GM12878 (cell line): ENCODE data around the gene MAP1LC3B. TPM values are rescaled to one million over a fixed set of nuclear protein-coding genes. Genes with fewer than 3 reads are reported as not detected.

ENCODE experiments used
- ATAC-seq: fragments of 200-7000 bp; cut with Tn5 transposase; 3 replicates; pipeline ENCODE4 v1.9.1; 2020; ENCODE audit warnings: mild to moderate bottlenecking, moderate library complexity
- BruUV-seq: library from RNA; stranded (reverse); fragments of 400-500 nt; replicated peaks from 2 replicates; lab custom pipeline; 2021; lab: Mats Ljungman, UMichigan
- CTCF ChIA-PET: fragments of 300-600 bp; sonication (Branson Sonifier 250); formaldehyde crosslinking; extraction: SDS; loops from one replicate; lab custom pipeline; 2021; ENCODE audit warnings: inconsistent platforms; lab: Yijun Ruan, JAX
- POLR2A ChIA-PET: fragments of 350-600 bp; formaldehyde crosslinking; extraction: SDS; loops from one replicate; lab custom pipeline; 2021; ENCODE audit warnings: inconsistent platforms; lab: Charles Lee
- RAD21 ChIA-PET: fragments of 300-600 bp; sonication (Branson Sonifier 250); formaldehyde crosslinking; loops from one replicate; lab custom pipeline; 2023; ENCODE audit warnings: antibody characterized with exemption; ENCODE audit not compliant: unreplicated experiment; lab: Charles Lee
- SMC1A ChIA-PET: fragments of 300-600 bp; sonication (Branson Sonifier 250); formaldehyde crosslinking; loops from one replicate; lab custom pipeline; 2023; ENCODE audit not compliant: unreplicated experiment, uncharacterized antibody; lab: Charles Lee
- DNase-seq: peaks from one replicate; pipeline ENCODE4 v3.0.0-alpha.2; 2011; ENCODE audit warnings: low read depth, low spot score
- FAIRE-seq: peaks from 3 replicates; lab custom pipeline; 2011; peaks lifted over from hg19 to GRCh38; lab: Jason Lieb, UNC
- H2AFZ ChIP-seq: 2 replicates; pipeline ENCODE4 v1.6.0; 2011; ENCODE audit warnings: low read depth, low read length, control low read depth; ENCODE audit not compliant: control insufficient read depth
- H3K27ac ChIP-seq: 2 replicates; pipeline ENCODE4 v1.5.1; 2011; ENCODE audit warnings: control low read depth; ENCODE audit not compliant: control insufficient read depth, insufficient read depth
- H3K27me3 ChIP-seq, 2 experiments: replicated peaks in 1 of 2; 2 replicates each; pipeline versions ENCODE4 v1.6.0 to v1.6.1; 2011; ENCODE audit warnings: low read length in 1 of 2; ENCODE audit not compliant: control insufficient read depth in 2 of 2, insufficient read depth in 2 of 2
- H3K36me3 ChIP-seq, 2 experiments: 2 replicates each; pipeline ENCODE4 v1.5.1; 2011; ENCODE audit warnings: low read length in 1 of 2; ENCODE audit not compliant: control insufficient read depth in 2 of 2, insufficient read depth in 2 of 2
- H3K4me1 ChIP-seq: 2 replicates; pipeline ENCODE4 v1.6.1; 2011; ENCODE audit warnings: mild to moderate bottlenecking, low read length, moderate library complexity, mixed read lengths; ENCODE audit not compliant: control insufficient read depth, insufficient read depth
- H3K4me2 ChIP-seq: 2 replicates; pipeline ENCODE4 v1.6.0; 2011; ENCODE audit warnings: control low read depth; ENCODE audit not compliant: control insufficient read depth, insufficient read depth
- H3K4me3 ChIP-seq: fragments of 200-600 bp; sonication (generic); 2 replicates; pipeline ENCODE4 v1.5.1; 2016
- H3K79me2 ChIP-seq: 2 replicates; pipeline ENCODE4 v1.6.0; 2011; ENCODE audit warnings: low read length; ENCODE audit not compliant: control insufficient read depth, insufficient read depth
- H3K9ac ChIP-seq: 2 replicates; pipeline ENCODE4 v1.8.0; 2011; ENCODE audit warnings: low read length, control low read depth, mixed read lengths; ENCODE audit not compliant: control insufficient read depth, insufficient read depth
- H3K9me3 ChIP-seq: replicated peaks from 3 replicates; pipeline ENCODE4 v1.5.1; 2011; ENCODE audit warnings: mild to moderate bottlenecking, low read length; ENCODE audit not compliant: control insufficient read depth, insufficient read depth
- H4K20me1 ChIP-seq: 2 replicates; pipeline ENCODE4 v1.6.0; 2011; ENCODE audit not compliant: control insufficient read depth, insufficient read depth
- ATF7 ChIP-seq: fragments of 450-650 bp; IDR thresholded peaks from 2 replicates; pipeline ENCODE4 v1.6.1; 2016; ENCODE audit warnings: low read depth, mild to moderate bottlenecking
- FOXK2 ChIP-seq: fragments of 450-650 bp; IDR thresholded peaks from 2 replicates; pipeline ENCODE4 v1.6.1; 2017; ENCODE audit warnings: mild to moderate bottlenecking, moderate library complexity
- HDAC2 ChIP-seq: fragments of 200-600 bp; sonication (generic); IDR thresholded peaks from 2 replicates; pipeline ENCODE4 v1.6.1; 2017
- IKZF2 ChIP-seq, 2 experiments: fragments of 450-650 bp; IDR thresholded peaks; 2 replicates each; pipeline ENCODE4 v1.6.1; 2017; ENCODE audit warnings: mild to moderate bottlenecking in 2 of 2, moderate library complexity in 2 of 2
- NBN ChIP-seq: fragments of 450-650 bp; IDR thresholded peaks from 2 replicates; pipeline ENCODE4 v1.6.1; 2016
- NR2F1 ChIP-seq: fragments of 450-650 bp; conservative IDR thresholded peaks from 2 replicates; pipeline ENCODE4 v1.6.1; 2017; ENCODE audit warnings: mild to moderate bottlenecking
- RCOR1 ChIP-seq: conservative IDR thresholded peaks from 2 replicates; pipeline ENCODE4 v1.6.1; 2012; ENCODE audit warnings: low read depth, low read length, improper control_type of control experiment
- RELA ChIP-seq: fragments of 450-650 bp; IDR thresholded peaks from 2 replicates; pipeline ENCODE4 v1.8.0; 2014; ENCODE audit warnings: borderline replicate concordance; ENCODE audit not compliant: partially characterized antibody
- RUNX3 ChIP-seq: IDR thresholded peaks from 2 replicates; pipeline ENCODE4 v1.6.1; 2012; ENCODE audit warnings: low read length, inconsistent platforms
- SIN3A ChIP-seq: IDR thresholded peaks from 2 replicates; pipeline ENCODE4 v1.6.1; 2012; ENCODE audit warnings: low read depth, low read length, improper control_type of control experiment
- SIX5 ChIP-seq: IDR thresholded peaks from 2 replicates; pipeline ENCODE4 v1.6.1; 2011; ENCODE audit warnings: mild to moderate bottlenecking, low read depth, low read length, moderate library complexity; ENCODE audit not compliant: severe bottlenecking
- SMAD5 ChIP-seq: IDR thresholded peaks from 2 replicates; pipeline ENCODE4 v1.6.1; 2016; ENCODE audit warnings: antibody characterized with exemption, low read depth
- ZNF384 ChIP-seq: IDR thresholded peaks from 2 replicates; pipeline ENCODE4 v1.6.1; 2012; ENCODE audit warnings: low read depth, mild to moderate bottlenecking, low read length, improper control_type of control experiment, borderline replicate concordance
- WGBS: methylation state at CpG from one replicate; pipeline ENCODE4 v1.1.6; 2016; ENCODE audit warnings: low lambda C conversion rate; ENCODE audit not compliant: insufficient replicate concordance, insufficient coverage; ENCODE audit errors: missing lambda C conversion rate; 5-methylcytosine and 5-hydroxymethylcytosine counted together
- in situ Hi-C: fragments of 300-500 bp; cut with MboI; formaldehyde crosslinking; loops from 9 replicates; pipeline ENCODE4 v1.14.3; 2018; ENCODE audit warnings: mixed read lengths
- intact Hi-C: fragments of 100-400 bp; cut with micrococcal nuclease; formaldehyde crosslinking; loops from one replicate; pipeline ENCODE4 v1.14.2; 2022; ENCODE audit not compliant: unreplicated experiment
- polyA plus RNA-seq, 11 experiments: library from polyadenylated mRNA; depleted of rRNA in 4 of 11; unstranded in 6 of 11; stranded (reverse) in 5 of 11; fragments of >200 nt; fragmentation: Nextera tagmentation in 4 of 11; fragmentation: Illumina TruSeq in 1 of 11; extraction: Ambion mirVana in 4 of 11; extraction: Trizol in 1 of 11; gene quantifications; 1 replicate in 1 of 11; 2 replicates in 10 of 11; pipeline versions ENCODE4 v1.2.1 to v1.2.3, GENCODE V29; 2011 to 2016; ENCODE audit warnings: inconsistent platforms in 2 of 11, missing spikeins in 2 of 11, low read depth in 1 of 11
- total RNA-seq, 4 experiments: library from RNA; depleted of rRNA in 3 of 4; stranded (reverse); fragments of >200 nt in 3 of 4; fragmentation: Illumina TruSeq in 1 of 4; extraction: Trizol in 1 of 4; gene quantifications; 2 replicates each; pipeline versions ENCODE4 v1.2.1 to v1.2.3, GENCODE V29; 2013 to 2021
- TF ChIP-seq, protein P1 (sequence below): fragments of 450-650 bp; IDR thresholded peaks from 2 replicates; pipeline ENCODE4 v1.6.1; 2014; ENCODE audit warnings: mild to moderate bottlenecking
- TF ChIP-seq, protein P2 (sequence below): fragments of 450-650 bp; IDR thresholded peaks from 2 replicates; pipeline ENCODE4 v1.6.1; 2017; ENCODE audit warnings: low read depth, mild to moderate bottlenecking, moderate library complexity
- TF ChIP-seq, protein P3 (sequence below): fragments of 450-650 bp; formaldehyde crosslinking; IDR thresholded peaks from 2 replicates; pipeline ENCODE4 v1.4.0; 2020; ENCODE audit warnings: mild to moderate bottlenecking, moderate library complexity
- TF ChIP-seq, protein P4 (sequence below): IDR thresholded peaks from 2 replicates; pipeline ENCODE4 v1.6.1; 2012; ENCODE audit warnings: low read depth, low read length, improper control_type of control experiment

Gene MAP1LC3B
- total and polyA plus RNA-seq, 10 of the 15 experiments (the other 5 are each of a cell fraction or from before 2014, with no cell fraction given): 6.1 to 42.8 (median 13.7) TPM

- Histone ChIP-seq H3K36me3 (no peaks in the 10 kb centered on the region), H3K9ac (peak overlapping the region; percentile 74), H3K9me3 (no peaks in the 10 kb centered on the region), H3K4me3 (peak overlapping the region; percentile 77), H3K79me2 (peaks cover 3% of the 10 kb centered on the region), H4K20me1 (peaks cover 9% of the 10 kb centered on the region; the same call in 1 of the 2 replicates), H2AFZ (no peak overlapping the region), H3K27me3 (no peaks in the 10 kb centered on the region), H3K4me1 (peaks cover 9% of the 10 kb centered on the region), H3K27ac (peak overlapping the region; percentile 54; the same call in 1 of the 2 replicates), H3K4me2 (peak overlapping the region; percentile 98)
- whole genome bisulfite sequencing: 2% methylated on average over 46 of the region's 53 CpGs
- BruUV-seq: no TSS peak
- SMC1A ChIA-PET: interaction anchor here (0.5 to 2.6 kb wide), 4 partner anchors 9 to 76 kb away, joined by 3 to 8 read pairs (median 6); partner anchors contain the start of gene C16orf95
- intact Hi-C loops: loop anchor here (1.0 to 5.0 kb wide), 2 partner anchors 242 to 374 kb away; partner anchors contain the start of gene KLHDC4
- POLR2A ChIA-PET: interaction anchor here (0.9 to 5.5 kb wide), 3 partner anchors 10 to 76 kb away, joined by 3 to 36 read pairs (median 3); partner anchors contain the start of genes C16orf95 and FBXO31
- CTCF ChIA-PET: interaction anchor here (0.6 to 2.7 kb wide), 6 partner anchors 10 to 244 kb away, joined by 3 to 40 read pairs (median 6); partner anchors contain the start of genes C16orf95 and FBXO31
- RAD21 ChIA-PET: interaction anchor here (0.6 to 2.4 kb wide), 2 partner anchors 375 to 384 kb away, joined by 3 to 5 read pairs; no protein-coding TSS in a partner anchor
- FAIRE-seq (no peak), DNase-seq (no peak), ATAC-seq (no peak)
- in situ Hi-C loops: loop anchor here (10.0 kb wide), 1 partner anchor 838 kb away; the partner anchor contains the start of gene MTHFSD
- TF ChIP-seq SIX5: no peak
- TF ChIP-seq, protein P1, sequence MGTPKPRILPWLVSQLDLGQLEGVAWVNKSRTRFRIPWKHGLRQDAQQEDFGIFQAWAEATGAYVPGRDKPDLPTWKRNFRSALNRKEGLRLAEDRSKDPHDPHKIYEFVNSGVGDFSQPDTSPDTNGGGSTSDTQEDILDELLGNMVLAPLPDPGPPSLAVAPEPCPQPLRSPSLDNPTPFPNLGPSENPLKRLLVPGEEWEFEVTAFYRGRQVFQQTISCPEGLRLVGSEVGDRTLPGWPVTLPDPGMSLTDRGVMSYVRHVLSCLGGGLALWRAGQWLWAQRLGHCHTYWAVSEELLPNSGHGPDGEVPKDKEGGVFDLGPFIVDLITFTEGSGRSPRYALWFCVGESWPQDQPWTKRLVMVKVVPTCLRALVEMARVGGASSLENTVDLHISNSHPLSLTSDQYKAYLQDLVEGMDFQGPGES: no peak
- TF ChIP-seq SIN3A: peak; percentile 74; the same call in 1 of the 2 replicates
- TF ChIP-seq, protein P2, sequence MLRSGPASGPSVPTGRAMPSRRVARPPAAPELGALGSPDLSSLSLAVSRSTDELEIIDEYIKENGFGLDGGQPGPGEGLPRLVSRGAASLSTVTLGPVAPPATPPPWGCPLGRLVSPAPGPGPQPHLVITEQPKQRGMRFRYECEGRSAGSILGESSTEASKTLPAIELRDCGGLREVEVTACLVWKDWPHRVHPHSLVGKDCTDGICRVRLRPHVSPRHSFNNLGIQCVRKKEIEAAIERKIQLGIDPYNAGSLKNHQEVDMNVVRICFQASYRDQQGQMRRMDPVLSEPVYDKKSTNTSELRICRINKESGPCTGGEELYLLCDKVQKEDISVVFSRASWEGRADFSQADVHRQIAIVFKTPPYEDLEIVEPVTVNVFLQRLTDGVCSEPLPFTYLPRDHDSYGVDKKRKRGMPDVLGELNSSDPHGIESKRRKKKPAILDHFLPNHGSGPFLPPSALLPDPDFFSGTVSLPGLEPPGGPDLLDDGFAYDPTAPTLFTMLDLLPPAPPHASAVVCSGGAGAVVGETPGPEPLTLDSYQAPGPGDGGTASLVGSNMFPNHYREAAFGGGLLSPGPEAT: no peak
- no peak for TF ChIP-seq NBN
- TF ChIP-seq, protein P3, sequence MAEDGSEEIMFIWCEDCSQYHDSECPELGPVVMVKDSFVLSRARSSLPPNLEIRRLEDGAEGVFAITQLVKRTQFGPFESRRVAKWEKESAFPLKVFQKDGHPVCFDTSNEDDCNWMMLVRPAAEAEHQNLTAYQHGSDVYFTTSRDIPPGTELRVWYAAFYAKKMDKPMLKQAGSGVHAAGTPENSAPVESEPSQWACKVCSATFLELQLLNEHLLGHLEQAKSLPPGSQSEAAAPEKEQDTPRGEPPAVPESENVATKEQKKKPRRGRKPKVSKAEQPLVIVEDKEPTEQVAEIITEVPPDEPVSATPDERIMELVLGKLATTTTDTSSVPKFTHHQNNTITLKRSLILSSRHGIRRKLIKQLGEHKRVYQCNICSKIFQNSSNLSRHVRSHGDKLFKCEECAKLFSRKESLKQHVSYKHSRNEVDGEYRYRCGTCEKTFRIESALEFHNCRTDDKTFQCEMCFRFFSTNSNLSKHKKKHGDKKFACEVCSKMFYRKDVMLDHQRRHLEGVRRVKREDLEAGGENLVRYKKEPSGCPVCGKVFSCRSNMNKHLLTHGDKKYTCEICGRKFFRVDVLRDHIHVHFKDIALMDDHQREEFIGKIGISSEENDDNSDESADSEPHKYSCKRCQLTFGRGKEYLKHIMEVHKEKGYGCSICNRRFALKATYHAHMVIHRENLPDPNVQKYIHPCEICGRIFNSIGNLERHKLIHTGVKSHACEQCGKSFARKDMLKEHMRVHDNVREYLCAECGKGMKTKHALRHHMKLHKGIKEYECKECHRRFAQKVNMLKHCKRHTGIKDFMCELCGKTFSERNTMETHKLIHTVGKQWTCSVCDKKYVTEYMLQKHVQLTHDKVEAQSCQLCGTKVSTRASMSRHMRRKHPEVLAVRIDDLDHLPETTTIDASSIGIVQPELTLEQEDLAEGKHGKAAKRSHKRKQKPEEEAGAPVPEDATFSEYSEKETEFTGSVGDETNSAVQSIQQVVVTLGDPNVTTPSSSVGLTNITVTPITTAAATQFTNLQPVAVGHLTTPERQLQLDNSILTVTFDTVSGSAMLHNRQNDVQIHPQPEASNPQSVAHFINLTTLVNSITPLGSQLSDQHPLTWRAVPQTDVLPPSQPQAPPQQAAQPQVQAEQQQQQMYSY: no peak
- TF ChIP-seq NR2F1: no peak
- no peak for TF ChIP-seq RCOR1
- TF ChIP-seq RELA: no peak
- TF ChIP-seq ATF7: no peak
- TF ChIP-seq, protein P4, sequence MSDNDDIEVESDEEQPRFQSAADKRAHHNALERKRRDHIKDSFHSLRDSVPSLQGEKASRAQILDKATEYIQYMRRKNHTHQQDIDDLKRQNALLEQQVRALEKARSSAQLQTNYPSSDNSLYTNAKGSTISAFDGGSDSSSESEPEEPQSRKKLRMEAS: no peak
- no peak for TF ChIP-seq HDAC2
- no peak for TF ChIP-seq ZNF384
- TF ChIP-seq IKZF2 (IDR thresholded peaks at IDR 0.05): no peak
- TF ChIP-seq SMAD5: no peak
- no peak for TF ChIP-seq RUNX3
- TF ChIP-seq FOXK2: no peak
Observed at GRCh38 chr16:87392821-87393679, 914 bp downstream of the MAP1LC3B start.
